H1 (cell line): ENCODE data around the gene TEX54. TPM values are rescaled to one million over a fixed set of nuclear protein-coding genes. Genes with fewer than 3 reads are reported as not detected.
A peak's percentile ranks its signal among the peaks of the same experiment; 100 is the strongest.

Source experiments
- ASH2L ChIP-seq: fragments of 200-600, 300-600 bp; sonication (generic); IDR thresholded peaks from one replicate; pipeline ENCODE4 v1.7.1; 2017; ENCODE audit warnings: low read length
- BACH1 ChIP-seq: IDR thresholded peaks from 2 replicates; pipeline ENCODE4 v1.6.1; 2012; ENCODE audit warnings: low read length, improper control_type of control experiment
- BRCA1 ChIP-seq: IDR thresholded peaks from 2 replicates; pipeline ENCODE4 v1.6.1; 2012; ENCODE audit warnings: low read depth, low read length, improper control_type of control experiment
- CHD2 ChIP-seq: IDR thresholded peaks from 2 replicates; pipeline ENCODE4 v1.6.1; 2012; ENCODE audit warnings: low read length, improper control_type of control experiment
- CTBP2 ChIP-seq: IDR thresholded peaks from 2 replicates; pipeline ENCODE4 v1.7.0; 2011; ENCODE audit warnings: borderline replicate concordance, mild to moderate bottlenecking, moderate library complexity, mixed read lengths, low read length; ENCODE audit not compliant: insufficient read depth, insufficient read length
- GABPA ChIP-seq: IDR thresholded peaks from 2 replicates; pipeline ENCODE4 v1.6.1; 2011; ENCODE audit warnings: mild to moderate bottlenecking, low read length, moderate library complexity, borderline replicate concordance; ENCODE audit not compliant: insufficient read depth
- GTF2F1 ChIP-seq: IDR thresholded peaks from 2 replicates; pipeline ENCODE4 v1.6.1; 2012; ENCODE audit warnings: low read depth, low read length, improper control_type of control experiment, borderline replicate concordance
- JUND ChIP-seq: IDR thresholded peaks from 2 replicates; pipeline ENCODE4 v1.6.1; 2011; ENCODE audit warnings: mild to moderate bottlenecking, improper control_type of control experiment, low read length
- KDM5A ChIP-seq: fragments of 200-600 bp; IDR thresholded peaks from 2 replicates; pipeline ENCODE4 v1.7.1; 2012; ENCODE audit warnings: mild to moderate bottlenecking, low read length, inconsistent platforms, mixed read lengths
- NANOG ChIP-seq: IDR thresholded peaks from 2 replicates; pipeline ENCODE4 v1.6.1; 2011; ENCODE audit warnings: low read length, low read depth, mild to moderate bottlenecking, inconsistent platforms; ENCODE audit not compliant: insufficient read depth, poor library complexity, severe bottlenecking
- NRF1 ChIP-seq: IDR thresholded peaks from 2 replicates; pipeline ENCODE4 v1.6.1; 2011; ENCODE audit warnings: mild to moderate bottlenecking, low read depth, low read length, improper control_type of control experiment
- RNF2 ChIP-seq: fragments of 200-900, 300-1000 bp; sonication (generic); IDR thresholded peaks from 2 replicates; pipeline ENCODE4 v1.7.1; 2016; ENCODE audit warnings: borderline replicate concordance, low read depth, mild to moderate bottlenecking, antibody characterized with exemption, low read length; ENCODE audit not compliant: poor library complexity, severe bottlenecking; ENCODE audit errors: missing control alignments
- RXRA ChIP-seq: IDR thresholded peaks from 2 replicates; pipeline ENCODE4 v1.6.1; 2011; ENCODE audit warnings: low read depth, mild to moderate bottlenecking, low read length, moderate library complexity; ENCODE audit not compliant: insufficient read depth
- SAP30 ChIP-seq: fragments of 300-600 bp; sonication (generic); IDR thresholded peaks from 2 replicates; pipeline ENCODE4 v1.7.1; 2012; ENCODE audit warnings: low read length, moderate library complexity, mild to moderate bottlenecking, inconsistent platforms; ENCODE audit not compliant: insufficient read depth, insufficient replicate concordance
- SIN3A ChIP-seq, 2 experiments: IDR thresholded peaks in 1 of 2; conservative IDR thresholded peaks in 1 of 2; 2 replicates each; pipeline ENCODE4 v1.6.1; 2011 to 2012; ENCODE audit warnings: low read length in 2 of 2, improper control_type of control experiment in 1 of 2, low read depth in 1 of 2, mild to moderate bottlenecking in 1 of 2
- SP4 ChIP-seq: IDR thresholded peaks from 2 replicates; pipeline ENCODE4 v1.6.1; 2012; ENCODE audit warnings: low read length, inconsistent platforms
- SRF ChIP-seq: IDR thresholded peaks from 2 replicates; pipeline ENCODE4 v1.6.1; 2011; ENCODE audit warnings: mild to moderate bottlenecking, low read depth, low read length, moderate library complexity
- TAF1 ChIP-seq: IDR thresholded peaks from 2 replicates; pipeline ENCODE4 v1.6.1; 2011; ENCODE audit warnings: mild to moderate bottlenecking, low read depth, low read length
- TAF7 ChIP-seq: optimal IDR thresholded peaks from 2 replicates; pipeline ENCODE3; 2011; ENCODE audit warnings: low read depth, mild to moderate bottlenecking, inconsistent platforms, low read length, moderate library complexity, borderline replicate concordance
- TBP ChIP-seq: IDR thresholded peaks from 2 replicates; pipeline ENCODE4 v1.6.1; 2011; ENCODE audit warnings: low read depth, low read length, improper control_type of control experiment
- YY1 ChIP-seq: IDR thresholded peaks from 2 replicates; pipeline ENCODE4 v1.6.1; 2011; ENCODE audit warnings: low read depth, mild to moderate bottlenecking, low read length
- polyA plus RNA-seq, 7 experiments: library from polyadenylated mRNA; depleted of rRNA in 3 of 7; stranded (reverse) in 5 of 7; unstranded in 2 of 7; fragments of >200 nt in 5 of 7; fragments of 200-250 nt in 2 of 7; gene quantifications; 1 replicate in 5 of 7; 2 replicates in 1 of 7; 4 replicates in 1 of 7; pipeline versions ENCODE4 v1.2.1 to v1.2.3, GENCODE V29; 2011 to 2013; ENCODE audit warnings: missing spikeins in 2 of 7, mixed read lengths in 2 of 7
- total RNA-seq: library from RNA; stranded (reverse); fragmentation: NEBNext Ultra II Directional; extraction: Animal tissue kit (Norgen Biotek cat#: 25700); gene quantifications from 2 replicates; pipeline ENCODE4 v1.2.1, GENCODE V29; 2021
- TF ChIP-seq, protein P1 (sequence below): IDR thresholded peaks from 2 replicates; pipeline ENCODE4 v1.6.1; 2012; ENCODE audit warnings: inconsistent platforms
- TF ChIP-seq, protein P2 (sequence below): IDR thresholded peaks from 2 replicates; pipeline ENCODE4 v1.6.1; 2011; ENCODE audit warnings: low read depth, mild to moderate bottlenecking, low read length; ENCODE audit not compliant: insufficient read depth

TEX54 gene
- total and polyA plus RNA-seq, 2 of the 8 experiments (the other 6 are each of a cell fraction or from before 2014, with no cell fraction given) = 1.2 TPM; not detected in 1

DNA sequence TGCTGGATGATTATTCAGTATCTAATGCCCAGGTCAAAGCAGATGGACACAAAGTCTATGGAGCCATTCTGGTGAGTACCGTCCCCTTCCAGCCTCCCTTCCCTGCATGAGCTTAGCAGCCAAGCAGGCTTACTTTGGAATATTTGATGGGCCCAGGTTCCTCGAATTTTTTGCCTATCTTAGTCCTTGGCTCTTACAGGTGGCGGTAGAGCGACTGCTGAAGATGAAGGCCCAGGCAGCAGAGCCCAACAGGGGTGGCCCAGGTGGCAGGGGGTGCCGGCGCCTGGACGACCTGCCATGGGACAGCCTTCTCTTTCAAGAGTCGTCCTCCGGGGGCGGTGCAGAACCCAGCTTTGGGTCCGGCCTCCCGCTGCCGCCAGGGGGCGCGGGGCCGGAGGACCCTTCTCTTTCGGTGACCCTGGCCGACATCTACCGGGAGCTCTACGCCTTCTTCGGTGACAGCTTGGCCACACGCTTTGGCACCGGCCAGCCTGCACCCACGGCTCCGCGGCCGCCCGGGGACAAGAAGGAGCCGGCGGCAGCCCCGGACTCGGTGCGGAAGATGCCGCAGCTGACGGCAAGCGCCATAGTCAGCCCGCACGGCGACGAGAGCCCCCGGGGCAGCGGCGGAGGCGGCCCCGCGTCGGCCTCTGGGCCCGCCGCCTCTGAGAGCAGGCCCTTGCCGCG is 46.2 kb downstream of the TEX54 start (continued):
- TF ChIP-seq SAP30 = no peak
- peak; percentile 76 for TF ChIP-seq YY1
- TF ChIP-seq NANOG = no peak
- peak; percentile 72 for TF ChIP-seq CTBP2
- no peak for TF ChIP-seq ASH2L
- no peak for TF ChIP-seq KDM5A
- TF ChIP-seq BRCA1 = no peak
- peak; percentile 6; the same call in 1 of the 2 replicates for TF ChIP-seq SRF
- TF ChIP-seq SIN3A (conservative IDR thresholded peaks at IDR 0.05 in 1 of 2, IDR thresholded peaks at IDR 0.05 in 1 of 2; ENCODE audit: low read depth in 1 of 2, low read length in 2 of 2) = peak; percentile 89 to 91; a peak in 3 of 4 replicates
- TF ChIP-seq, protein P1, sequence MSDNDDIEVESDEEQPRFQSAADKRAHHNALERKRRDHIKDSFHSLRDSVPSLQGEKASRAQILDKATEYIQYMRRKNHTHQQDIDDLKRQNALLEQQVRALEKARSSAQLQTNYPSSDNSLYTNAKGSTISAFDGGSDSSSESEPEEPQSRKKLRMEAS = peak; percentile 61
- TF ChIP-seq, protein P2, sequence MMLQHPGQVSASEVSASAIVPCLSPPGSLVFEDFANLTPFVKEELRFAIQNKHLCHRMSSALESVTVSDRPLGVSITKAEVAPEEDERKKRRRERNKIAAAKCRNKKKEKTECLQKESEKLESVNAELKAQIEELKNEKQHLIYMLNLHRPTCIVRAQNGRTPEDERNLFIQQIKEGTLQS = 0 out of 2 replicates have a peak, but pooled peaks have one; percentile 52
- peak; percentile 46; the same call in 1 of the 2 replicates for TF ChIP-seq TBP
- peak; percentile 92 for TF ChIP-seq TAF7
- TF ChIP-seq BACH1 = no peak
- TF ChIP-seq TAF1 = peak; percentile 45; the same call in 1 of the 2 replicates
- TF ChIP-seq NRF1 = no peak
- no peak for TF ChIP-seq RNF2
- peak; percentile 47; the same call in 1 of the 2 replicates for TF ChIP-seq JUND
- 0 out of 2 replicates have a peak, but pooled peaks have one; percentile 43 for TF ChIP-seq SP4
- TF ChIP-seq RXRA = no peak
- TF ChIP-seq GTF2F1 = no peak
- peak; percentile 80 for TF ChIP-seq GABPA
- no peak for TF ChIP-seq CHD2
